Activated naive CD4-positive, alpha-beta T cell treated with anti-CD3 and anti-CD28 coated beads, Interleukin-2, amount 50 U/mL, for 72 hours (primary cell): ENCODE results near the gene RAB23. TPM values are rescaled to one million over a fixed set of nuclear protein-coding genes. Genes with fewer than 3 reads are reported as not detected.

Experiments used
- ATAC-seq, 2 donors: fragments of 150-1000 bp; cut with Tn5 transposase; 2 replicates each; pipeline ENCODE4 v1.10.0; 2021; ENCODE audit warnings: mild to moderate bottlenecking in 2 of 2, moderate library complexity in 2 of 2
- DNase-seq, 2 donors: peaks; one replicate each; pipeline ENCODE4 v3.0.0; 2021 to 2022; ENCODE audit warnings: low spot score in 2 of 2
- H3K27ac Mint-ChIP-seq, 2 donors: one replicate each; pipeline ENCODE4 v1.8.0; 2022; ENCODE audit warnings: mild to moderate bottlenecking in 2 of 2, mixed read lengths in 2 of 2
- H3K36me3 Mint-ChIP-seq, 2 donors: one replicate each; pipeline ENCODE4 v1.8.0; 2022; ENCODE audit warnings: mixed read lengths in 2 of 2
- H3K9me3 Mint-ChIP-seq, 2 donors: one replicate each; pipeline ENCODE4 v1.8.0; 2022; ENCODE audit warnings: mixed read lengths in 2 of 2
- total RNA-seq, 2 donors: library from RNA; stranded (reverse); gene quantifications; one replicate each; pipeline ENCODE4 v1.2.3, GENCODE V29; 2022

RAB23 gene
- 1 to 10 TPM; 2.0 to 2.2 TPM for total RNA-seq

GRCh38 chr6:57221936-57222742 is at the start of gene RAB23:
TSS of gene RAB23 (minus strand) at chr6:57222307. CDS start at chr6:57210380, 11,927 bp downstream.
- no peaks in the 10 kb centered on the region for H3K9me3 Mint-ChIP-seq
- peak; percentile 92 to 93 for ATAC-seq
- H3K36me3 Mint-ChIP-seq: peaks cover 6 to 10% of the 10 kb centered on the region in 2 donors
- DNase-seq: peak; percentile 87 to 92
- H3K27ac Mint-ChIP-seq: peak within 1 kb of the TSS; percentile 86 to 98

GRCh38 chr6:57268294-57268640 is 46.2 kb upstream of the RAB23 start:
- H3K9me3 Mint-ChIP-seq: no peaks in the 10 kb centered on the region
- no peak for DNase-seq
- H3K36me3 Mint-ChIP-seq: no peaks in the 10 kb centered on the region
- no peak overlapping the region for H3K27ac Mint-ChIP-seq
- ATAC-seq: no peak

GRCh38 chr6:57267586-57268293 is 45.6 kb upstream of the RAB23 start:
- H3K9me3 Mint-ChIP-seq: no peaks in the 10 kb centered on the region

GRCh38 chr6:57265755-57266221 is 43.7 kb upstream of the RAB23 start:
- Mint-ChIP-seq H3K27ac (peak overlapping the region; percentile 46 to 95), H3K9me3 (no peaks in the 10 kb centered on the region), H3K36me3 (no peaks in the 10 kb centered on the region)
- DNase-seq: no peak
- ATAC-seq: peak; percentile 87 to 91

More at GRCh38 chr6:57267586-57268293, 45.6 kb upstream of the RAB23 start:
- DNase-seq: peak in 1 of 2 donors; percentile 28
- no peaks in the 10 kb centered on the region for H3K36me3 Mint-ChIP-seq
- peak in 1 of 2 donors; percentile 36 for ATAC-seq
- no peak overlapping the region for H3K27ac Mint-ChIP-seq

GRCh38 chr6:57263739-57264138 is 41.6 kb upstream of the RAB23 start:
- Mint-ChIP-seq H3K27ac (no peak overlapping the region), H3K9me3 (no peaks in the 10 kb centered on the region), H3K36me3 (no peaks in the 10 kb centered on the region)
- DNase-seq: no peak
- ATAC-seq: no peak

- DNase-seq (peak in 1 of 2 donors; percentile 10), ATAC-seq (peak; percentile 51 to 64)
- Mint-ChIP-seq H3K36me3 (no peaks in the 10 kb centered on the region), H3K27ac (peak overlapping the region; percentile 26 to 27), H3K9me3 (no peaks in the 10 kb centered on the region)
Measured at GRCh38 chr6:57262901-57263694, 41.0 kb upstream of the RAB23 start.

GRCh38 chr6:57262488-57262887 is 40.4 kb upstream of the RAB23 start:
- ATAC-seq (no peak), DNase-seq (no peak)
- Mint-ChIP-seq H3K27ac (peak overlapping the region; percentile 10 to 27), H3K36me3 (no peaks in the 10 kb centered on the region), H3K9me3 (no peaks in the 10 kb centered on the region)

- no peak for ATAC-seq
- Mint-ChIP-seq H3K36me3 (no peaks in the 10 kb centered on the region), H3K9me3 (no peaks in the 10 kb centered on the region), H3K27ac (no peak overlapping the region)
- no peak for DNase-seq
Measured at GRCh38 chr6:57261926-57262325, 39.8 kb upstream of the RAB23 start.

GRCh38 chr6:57259064-57259463 is 37.0 kb upstream of the RAB23 start:
- Mint-ChIP-seq H3K9me3 (peaks cover 0 to 3% of the 10 kb centered on the region in 2 donors), H3K36me3 (no peaks in the 10 kb centered on the region), H3K27ac (no peak overlapping the region)
- DNase-seq: no peak
- ATAC-seq: peak in 1 of 2 donors; percentile 51

- no peaks in the 10 kb centered on the region for H3K36me3 Mint-ChIP-seq
- H3K9me3 Mint-ChIP-seq: peaks cover 0 to 3% of the 10 kb centered on the region in 2 donors
- DNase-seq (no peak), ATAC-seq (no peak)
- H3K27ac Mint-ChIP-seq: no peak overlapping the region
Measured at GRCh38 chr6:57257911-57258541, 35.9 kb upstream of the RAB23 start.

GRCh38 chr6:57256541-57256940 is 34.4 kb upstream of the RAB23 start:
- Mint-ChIP-seq H3K27ac (no peak overlapping the region), H3K36me3 (no peaks in the 10 kb centered on the region), H3K9me3 (peaks cover 0 to 3% of the 10 kb centered on the region in 2 donors)
- DNase-seq: no peak
- ATAC-seq: no peak

GRCh38 chr6:57255451-57256169 is 33.5 kb upstream of the RAB23 start:
- no peak overlapping the region for H3K27ac Mint-ChIP-seq
- DNase-seq (no peak), ATAC-seq (no peak)
- no peaks in the 10 kb centered on the region for H3K36me3 Mint-ChIP-seq
- H3K9me3 Mint-ChIP-seq: peaks cover 0 to 3% of the 10 kb centered on the region in 2 donors

GRCh38 chr6:57254055-57254717 is 32.1 kb upstream of the RAB23 start:
- peaks cover 0 to 3% of the 10 kb centered on the region in 2 donors for H3K9me3 Mint-ChIP-seq
- no peak for DNase-seq
- no peaks in the 10 kb centered on the region for H3K36me3 Mint-ChIP-seq
- H3K27ac Mint-ChIP-seq: no peak overlapping the region
- no peak for ATAC-seq

- H3K27ac Mint-ChIP-seq: no peak overlapping the region
- DNase-seq (no peak), ATAC-seq (no peak)
- no peaks in the 10 kb centered on the region for H3K36me3 Mint-ChIP-seq
- H3K9me3 Mint-ChIP-seq: peaks cover 0 to 3% of the 10 kb centered on the region in 2 donors
Measured at GRCh38 chr6:57252975-57253374, 30.9 kb upstream of the RAB23 start.

- Mint-ChIP-seq H3K9me3 (peaks cover 0 to 3% of the 10 kb centered on the region in 2 donors), H3K36me3 (no peaks in the 10 kb centered on the region), H3K27ac (no peak overlapping the region)
- no peak for ATAC-seq
- DNase-seq: no peak
Measured at GRCh38 chr6:57252137-57252536, 30.0 kb upstream of the RAB23 start.
